HG02973 (cell line): ENCODE data around the gene ASIC3.

Source experiments
- ATAC-seq: cut with Tn5 transposase; IDR thresholded peaks from one replicate; pipeline ENCODE4 v1.9.1; 2021; ENCODE audit warnings: moderate library complexity; ENCODE audit not compliant: unreplicated experiment

Gene ASIC3

GRCh38 chr7:151085329-151085690 is 37.0 kb downstream of the ASIC3 start:
- no peak for ATAC-seq

- ATAC-seq, result peak; percentile 30
These were observed 37.6 kb downstream of the ASIC3 start, which contains the start of gene AGAP3 for GRCh38 chr7:151085691-151086620. Gene AGAP3 (plus strand): TSS chr7:151086475. CDS start chr7:151086742, 267 bp downstream.

- ATAC-seq, result no peak
These were observed 38.5 kb downstream of the ASIC3 start for GRCh38 chr7:151086802-151087244.

- no peak for ATAC-seq
These were observed 39.1 kb downstream of the ASIC3 start for GRCh38 chr7:151087245-151088018.

- no peak for ATAC-seq
These were observed 39.9 kb downstream of the ASIC3 start for GRCh38 chr7:151088019-151088855.

- no peak for ATAC-seq
These were observed 40.7 kb downstream of the ASIC3 start for GRCh38 chr7:151088856-151089699.

- ATAC-seq, result no peak
These were observed 41.8 kb downstream of the ASIC3 start for GRCh38 chr7:151089893-151090730.

GRCh38 chr7:151091003-151091402 is 42.7 kb downstream of the ASIC3 start:
- ATAC-seq, result no peak

GRCh38 chr7:151091431-151091830 is 43.1 kb downstream of the ASIC3 start:
- ATAC-seq, result no peak

- ATAC-seq, result no peak
These were observed 43.7 kb downstream of the ASIC3 start for GRCh38 chr7:151091988-151092387.

GRCh38 chr7:151093748-151094147 is 45.4 kb downstream of the ASIC3 start:
- ATAC-seq, result no peak

- ATAC-seq, result no peak
These were observed 46.3 kb downstream of the ASIC3 start for GRCh38 chr7:151094675-151095074.

- ATAC-seq, result no peak
These were observed 46.9 kb downstream of the ASIC3 start for GRCh38 chr7:151095123-151095797.

GRCh38 chr7:151095828-151096475 is 47.6 kb downstream of the ASIC3 start:
- ATAC-seq, result no peak

- no peak for ATAC-seq
These were observed 51.3 kb downstream of the ASIC3 start for GRCh38 chr7:151099486-151100211.

- no peak for ATAC-seq
These were observed 52.6 kb downstream of the ASIC3 start for GRCh38 chr7:151100921-151101320.

GRCh38 chr7:151101621-151102396 is 53.5 kb downstream of the ASIC3 start:
- no peak for ATAC-seq
